ENCODE measurements around the gene TMEM131.

Gene TMEM131

GRCh38 chr2:97970293-97971060 is 25.3 kb downstream of the TMEM131 start:
- POLR2A ChIA-PET, result no interaction called here
- H3K27ac ChIP-seq (ENCODE audit: extremely low read depth, low read depth, low read length), result no peak overlapping the region
- no peak overlapping the region for H3K4me3 ChIP-seq (ENCODE audit: low read depth, low read length)
- CTCF ChIA-PET, result no interaction called here
- no peak for TF ChIP-seq ZIC2 (tag by site-specific recombination; IDR thresholded peaks at IDR 0.05)
- TF ChIP-seq KLF8 (tag by site-specific recombination; IDR thresholded peaks at IDR 0.05), result no peak
- no peak for TF ChIP-seq ZNF704 (tag by site-specific recombination; IDR thresholded peaks at IDR 0.05)
- no peak for TF ChIP-seq SALL2 (tag by site-specific recombination; IDR thresholded peaks at IDR 0.05; ENCODE audit: borderline replicate concordance)
- TF ChIP-seq ZNF513 (tag by site-specific recombination; IDR thresholded peaks at IDR 0.05), result no peak
- TF ChIP-seq ZNF585B (tag by site-specific recombination; IDR thresholded peaks at IDR 0.05), result no peak
- TF ChIP-seq ZNF133 (tag by site-specific recombination; IDR thresholded peaks at IDR 0.05), result no peak
- no peak for TF ChIP-seq ZNF791 (tag by site-specific recombination; IDR thresholded peaks at IDR 0.05)
- no peak for TF ChIP-seq ZNF202 (tag by site-specific recombination; IDR thresholded peaks at IDR 0.05; ENCODE audit: borderline replicate concordance)
- no peak for TF ChIP-seq KLF16 (tag by site-specific recombination; IDR thresholded peaks at IDR 0.05)
- no peaks in the 10 kb centered on the region for H3K36me3 ChIP-seq (ENCODE audit: control insufficient read depth in 2 of 2, insufficient read depth in 1 of 2, low read length in 2 of 2)
- peaks cover 7% of the 10 kb centered on the region; the same call in 1 of the 2 replicates for H3K4me1 ChIP-seq (ENCODE audit: control insufficient read depth, insufficient read depth, low read length)
- H3K9me3 ChIP-seq (ENCODE audit: control insufficient read depth, insufficient read depth, low read depth, low read length), result no peaks in the 10 kb centered on the region

- ChIA-PET CTCF (no interaction called here), POLR2A (no interaction called here)
- Histone ChIP-seq H3K36me3 (ENCODE audit: control insufficient read depth in 2 of 2, insufficient read depth in 1 of 2, low read length in 2 of 2) (no peaks in the 10 kb centered on the region), H3K4me1 (ENCODE audit: control insufficient read depth, insufficient read depth, low read length) (peaks cover 7% of the 10 kb centered on the region; the same call in 1 of the 2 replicates), H3K9me3 (ENCODE audit: control insufficient read depth, insufficient read depth, low read depth, low read length) (no peaks in the 10 kb centered on the region), H3K4me3 (ENCODE audit: low read depth, low read length) (no peak overlapping the region), H3K27ac (ENCODE audit: extremely low read depth, low read depth, low read length) (no peak overlapping the region)
- TF ChIP-seq ZNF501 (tag by site-specific recombination; IDR thresholded peaks at IDR 0.05), result no peak
- no peak for TF ChIP-seq ZBTB8A (tag by site-specific recombination; IDR thresholded peaks at IDR 0.05)
- TF ChIP-seq ZBTB49 (tag by site-specific recombination; IDR thresholded peaks at IDR 0.05; ENCODE audit: low read depth), result no peak
- no peak for TF ChIP-seq ZNF202 (tag by site-specific recombination; IDR thresholded peaks at IDR 0.05; ENCODE audit: borderline replicate concordance)
- no peak for TF ChIP-seq ZSCAN5A (tag by site-specific recombination; IDR thresholded peaks at IDR 0.05)
- no peak for TF ChIP-seq ZNF791 (tag by site-specific recombination; IDR thresholded peaks at IDR 0.05)
- no peak for TF ChIP-seq ZNF610 (tag by site-specific recombination; IDR thresholded peaks at IDR 0.05; ENCODE audit: borderline replicate concordance)
- TF ChIP-seq ZNF416 (tag by site-specific recombination; IDR thresholded peaks at IDR 0.05), result no peak
- no peak for TF ChIP-seq RBAK (tag by site-specific recombination; IDR thresholded peaks at IDR 0.05)
- no peak for TF ChIP-seq ZBTB6 (tag by site-specific recombination; IDR thresholded peaks at IDR 0.05)
- no peak for TF ChIP-seq BCL6B (tag by site-specific recombination; IDR thresholded peaks at IDR 0.05)
- no peak for TF ChIP-seq ZNF16 (tag by site-specific recombination; IDR thresholded peaks at IDR 0.05; ENCODE audit: low read depth)
Measured at GRCh38 chr2:97969081-97970067, 26.4 kb downstream of the TMEM131 start.

All from HEK293 (cell line).